SU-DHL-6 (cell line): ENCODE results near the gene MS4A6A.

Experiments
- CTCF ChIP-seq: fragments of 200-600 bp; sonication (generic); IDR thresholded peaks from one replicate; pipeline ENCODE4 v1.5.1; 2017; ENCODE audit warnings: antibody characterized with exemption, mild to moderate bottlenecking, low read length, moderate library complexity; ENCODE audit not compliant: insufficient read depth, poor library complexity, severe bottlenecking
- EZH2phosphoT487 ChIP-seq: fragments of 200-600 bp; sonication (generic), shearing (Covaris generic); conservative IDR thresholded peaks from 2 replicates; pipeline ENCODE4 v1.6.1; 2018; ENCODE audit warnings: mild to moderate bottlenecking, antibody characterized with exemption, low read length, moderate library complexity, mixed read lengths

GRCh38 chr11:60158636-60159035, 24.2 kb downstream of the MS4A6A start:
- TF ChIP-seq CTCF (no peak), EZH2phosphoT487 (no peak)
